ENCODE data around the gene TOGARAM2.

Gene TOGARAM2

GRCh38 chr2:29075894-29076705 lies 95.0 kb downstream of the TOGARAM2 start:
- Histone ChIP-seq H3K27ac (ENCODE audit: extremely low read depth, low read depth, low read length) (no peak overlapping the region), H3K4me3 (ENCODE audit: low read depth, low read length) (no peak overlapping the region), H3K9me3 (ENCODE audit: control insufficient read depth, insufficient read depth, low read depth, low read length) (no peaks in the 10 kb centered on the region), H3K4me1 (ENCODE audit: control insufficient read depth, insufficient read depth, low read length) (no peaks in the 10 kb centered on the region), H3K36me3 (ENCODE audit: control insufficient read depth in 2 of 2, insufficient read depth in 1 of 2, low read length in 2 of 2) (no peaks in the 10 kb centered on the region)
- TF ChIP-seq PRDM1 (tag by site-specific recombination; IDR thresholded peaks at IDR 0.05) (no peak), ZNF521 (tag by site-specific recombination; IDR thresholded peaks at IDR 0.05) (no peak), PBX3 (CRISPR knock-in tag; IDR thresholded peaks at IDR 0.05) (no peak), ZNF311 (tag by site-specific recombination; IDR thresholded peaks at IDR 0.05; ENCODE audit: borderline replicate concordance) (no peak), MEIS1 (CRISPR knock-in tag; IDR thresholded peaks at IDR 0.05; ENCODE audit: borderline replicate concordance) (no peak), ZNF529 (tag by site-specific recombination; IDR thresholded peaks at IDR 0.05; ENCODE audit: insufficient replicate concordance) (no peak), ZNF555 (tag by site-specific recombination; conservative IDR thresholded peaks at IDR 0.05) (no peak), ZNF776 (tag by site-specific recombination; IDR thresholded peaks at IDR 0.05; ENCODE audit: borderline replicate concordance) (no peak), ZNF394 (tag by site-specific recombination; IDR thresholded peaks at IDR 0.05; ENCODE audit: borderline replicate concordance) (no peak), ZNF112 (tag by site-specific recombination; IDR thresholded peaks at IDR 0.05) (no peak)
- TF ChIP-seq, protein P1, sequence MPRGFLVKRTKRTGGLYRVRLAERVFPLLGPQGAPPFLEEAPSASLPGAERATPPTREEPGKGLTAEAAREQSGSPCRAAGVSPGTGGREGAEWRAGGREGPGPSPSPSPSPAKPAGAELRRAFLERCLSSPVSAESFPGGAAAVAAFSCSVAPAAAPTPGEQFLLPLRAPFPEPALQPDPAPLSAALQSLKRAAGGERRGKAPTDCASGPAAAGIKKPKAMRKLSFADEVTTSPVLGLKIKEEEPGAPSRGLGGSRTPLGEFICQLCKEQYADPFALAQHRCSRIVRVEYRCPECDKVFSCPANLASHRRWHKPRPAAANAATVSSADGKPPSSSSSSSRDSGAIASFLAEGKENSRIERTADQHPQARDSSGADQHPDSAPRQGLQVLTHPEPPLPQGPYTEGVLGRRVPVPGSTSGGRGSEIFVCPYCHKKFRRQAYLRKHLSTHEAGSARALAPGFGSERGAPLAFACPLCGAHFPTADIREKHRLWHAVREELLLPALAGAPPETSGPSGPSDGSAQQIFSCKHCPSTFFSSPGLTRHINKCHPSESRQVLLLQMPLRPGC (tag by site-specific recombination; IDR thresholded peaks at IDR 0.05): no peak
- ChIA-PET CTCF (no interaction called here), POLR2A (no interaction called here)

GRCh38 chr2:29079887-29080286 lies 98.8 kb downstream of the TOGARAM2 start:
- Histone ChIP-seq H3K4me3 (ENCODE audit: low read depth, low read length) (no peak overlapping the region), H3K9me3 (ENCODE audit: control insufficient read depth, insufficient read depth, low read depth, low read length) (no peaks in the 10 kb centered on the region), H3K4me1 (ENCODE audit: control insufficient read depth, insufficient read depth, low read length) (no peaks in the 10 kb centered on the region), H3K36me3 (ENCODE audit: control insufficient read depth in 2 of 2, insufficient read depth in 1 of 2, low read length in 2 of 2) (no peaks in the 10 kb centered on the region), H3K27ac (ENCODE audit: extremely low read depth, low read depth, low read length) (no peak overlapping the region)
- CTCF ChIA-PET: no interaction called here
- POLR2A ChIA-PET: no interaction called here
- TF ChIP-seq ZNF292 (tag by site-specific recombination; IDR thresholded peaks at IDR 0.05; ENCODE audit: borderline replicate concordance, low read depth) (no peak), ZNF600 (tag by site-specific recombination; IDR thresholded peaks at IDR 0.05) (no peak), ZBTB7A (tag by site-specific recombination; IDR thresholded peaks at IDR 0.05; ENCODE audit: low read depth) (no peak), ZNF174 (tag by site-specific recombination; IDR thresholded peaks at IDR 0.05) (no peak), ZNF266 (tag by site-specific recombination; IDR thresholded peaks at IDR 0.05; ENCODE audit: low read depth) (no peak), EGR2 (tag by site-specific recombination; IDR thresholded peaks at IDR 0.05; ENCODE audit: low read depth) (no peak), ZNF548 (tag by site-specific recombination; IDR thresholded peaks at IDR 0.05) (no peak), AEBP2 (tag by site-specific recombination; IDR thresholded peaks at IDR 0.05; ENCODE audit: borderline replicate concordance) (no peak), KLF7 (tag by site-specific recombination; IDR thresholded peaks at IDR 0.05; ENCODE audit: borderline replicate concordance) (no peak), ZNF24 (tag by site-specific recombination; IDR thresholded peaks at IDR 0.05) (no peak), SCRT2 (tag by site-specific recombination; IDR thresholded peaks at IDR 0.05) (no peak), ZNF335 (tag by site-specific recombination; conservative IDR thresholded peaks at IDR 0.05) (no peak), KLF8 (tag by site-specific recombination; IDR thresholded peaks at IDR 0.05) (no peak), ZBTB20 (tag by site-specific recombination; IDR thresholded peaks at IDR 0.05) (no peak)
- TF ChIP-seq, protein P2, sequence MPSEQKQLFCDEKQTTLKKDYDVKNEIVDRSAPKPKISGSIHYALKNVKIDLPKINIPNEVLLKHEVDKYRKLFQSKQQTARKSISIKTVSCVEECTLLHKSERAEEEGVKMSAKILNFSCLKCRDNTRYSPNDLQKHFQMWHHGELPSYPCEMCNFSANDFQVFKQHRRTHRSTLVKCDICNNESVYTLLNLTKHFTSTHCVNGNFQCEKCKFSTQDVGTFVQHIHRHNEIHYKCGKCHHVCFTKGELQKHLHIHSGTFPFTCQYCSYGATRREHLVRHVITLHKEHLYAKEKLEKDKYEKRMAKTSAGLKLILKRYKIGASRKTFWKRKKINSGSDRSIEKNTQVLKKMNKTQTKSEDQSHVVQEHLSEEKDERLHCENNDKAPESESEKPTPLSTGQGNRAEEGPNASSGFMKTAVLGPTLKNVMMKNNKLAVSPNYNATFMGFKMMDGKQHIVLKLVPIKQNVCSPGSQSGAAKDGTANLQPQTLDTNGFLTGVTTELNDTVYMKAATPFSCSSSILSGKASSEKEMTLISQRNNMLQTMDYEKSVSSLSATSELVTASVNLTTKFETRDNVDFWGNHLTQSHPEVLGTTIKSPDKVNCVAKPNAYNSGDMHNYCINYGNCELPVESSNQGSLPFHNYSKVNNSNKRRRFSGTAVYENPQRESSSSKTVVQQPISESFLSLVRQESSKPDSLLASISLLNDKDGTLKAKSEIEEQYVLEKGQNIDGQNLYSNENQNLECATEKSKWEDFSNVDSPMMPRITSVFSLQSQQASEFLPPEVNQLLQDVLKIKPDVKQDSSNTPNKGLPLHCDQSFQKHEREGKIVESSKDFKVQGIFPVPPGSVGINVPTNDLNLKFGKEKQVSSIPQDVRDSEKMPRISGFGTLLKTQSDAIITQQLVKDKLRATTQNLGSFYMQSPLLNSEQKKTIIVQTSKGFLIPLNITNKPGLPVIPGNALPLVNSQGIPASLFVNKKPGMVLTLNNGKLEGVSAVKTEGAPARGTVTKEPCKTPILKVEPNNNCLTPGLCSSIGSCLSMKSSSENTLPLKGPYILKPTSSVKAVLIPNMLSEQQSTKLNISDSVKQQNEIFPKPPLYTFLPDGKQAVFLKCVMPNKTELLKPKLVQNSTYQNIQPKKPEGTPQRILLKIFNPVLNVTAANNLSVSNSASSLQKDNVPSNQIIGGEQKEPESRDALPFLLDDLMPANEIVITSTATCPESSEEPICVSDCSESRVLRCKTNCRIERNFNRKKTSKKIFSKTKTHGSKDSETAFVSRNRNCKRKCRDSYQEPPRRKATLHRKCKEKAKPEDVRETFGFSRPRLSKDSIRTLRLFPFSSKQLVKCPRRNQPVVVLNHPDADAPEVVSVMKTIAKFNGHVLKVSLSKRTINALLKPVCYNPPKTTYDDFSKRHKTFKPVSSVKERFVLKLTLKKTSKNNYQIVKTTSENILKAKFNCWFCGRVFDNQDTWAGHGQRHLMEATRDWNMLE (tag by site-specific recombination; conservative IDR thresholded peaks at IDR 0.05; ENCODE audit: low read depth): no peak
